Measurements from ENCODE around the gene ITGAX.
"Not testable (repeated sequence)": the region's sequence is repeated elsewhere in the genome, so short reads cannot be mapped to it uniquely, and the experiment has no call there.

ITGAX gene

DNA sequence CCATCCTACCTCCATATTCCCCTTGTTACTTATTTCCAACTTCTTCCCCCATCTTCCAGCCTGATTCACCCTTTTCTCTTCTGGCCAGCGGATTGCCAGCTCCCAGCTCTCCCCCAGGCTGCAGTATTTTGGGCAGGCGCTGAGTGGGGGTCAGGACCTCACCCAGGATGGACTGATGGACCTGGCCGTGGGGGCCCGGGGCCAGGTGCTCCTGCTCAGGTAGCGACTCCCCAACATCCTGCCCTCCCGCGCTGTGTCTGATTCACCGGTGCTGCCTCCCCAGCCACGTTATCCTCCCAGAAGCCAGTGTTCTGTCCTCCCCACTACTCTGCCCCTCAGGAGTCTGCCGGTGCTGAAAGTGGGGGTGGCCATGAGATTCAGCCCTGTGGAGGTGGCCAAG is 57.8 kb downstream of the ITGAX start:
- no peak for DNase-seq

GRCh38 chr16:31413381-31413780 is 58.4 kb downstream of the ITGAX start:
- no peak for DNase-seq

DNA sequence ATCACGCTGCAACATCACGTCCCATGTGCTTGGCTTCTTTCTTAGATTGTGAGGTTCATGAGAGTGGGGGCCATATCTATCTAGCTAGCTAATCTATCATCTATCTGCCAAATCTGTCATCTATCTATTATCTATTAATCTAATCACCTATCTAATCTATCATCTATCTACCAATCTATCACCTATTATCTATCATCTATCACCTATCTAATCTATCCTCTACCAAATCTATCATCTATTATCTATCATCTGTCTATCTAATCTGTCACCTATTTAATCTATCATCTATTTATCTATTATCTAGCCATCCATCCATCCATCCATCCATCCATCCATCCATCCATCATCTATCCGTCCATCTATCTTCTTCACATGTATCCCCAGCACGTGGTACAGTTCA is 59.0 kb downstream of the ITGAX start:
- DNase-seq: no peak

DNA sequence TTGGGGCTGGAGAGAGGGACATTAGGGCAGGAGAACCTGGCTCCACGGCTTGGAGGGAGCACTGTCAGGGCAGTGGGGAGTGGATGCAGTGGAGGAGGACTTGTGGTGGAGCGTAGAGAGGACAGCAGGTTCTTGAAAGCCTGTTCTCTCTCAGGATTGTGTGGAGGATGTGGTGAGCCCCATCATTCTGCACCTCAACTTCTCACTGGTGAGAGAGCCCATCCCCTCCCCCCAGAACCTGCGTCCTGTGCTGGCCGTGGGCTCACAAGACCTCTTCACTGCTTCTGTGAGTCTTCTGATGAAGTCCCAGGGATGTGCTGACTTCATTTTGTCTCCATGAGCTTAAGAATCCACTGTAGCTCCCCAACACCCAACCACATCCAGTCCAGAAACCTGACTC is 59.7 kb downstream of the ITGAX start:
- no peak for DNase-seq

GRCh38 chr16:31416371-31416770 is 61.4 kb downstream of the ITGAX start:
- no peak for DNase-seq

DNA sequence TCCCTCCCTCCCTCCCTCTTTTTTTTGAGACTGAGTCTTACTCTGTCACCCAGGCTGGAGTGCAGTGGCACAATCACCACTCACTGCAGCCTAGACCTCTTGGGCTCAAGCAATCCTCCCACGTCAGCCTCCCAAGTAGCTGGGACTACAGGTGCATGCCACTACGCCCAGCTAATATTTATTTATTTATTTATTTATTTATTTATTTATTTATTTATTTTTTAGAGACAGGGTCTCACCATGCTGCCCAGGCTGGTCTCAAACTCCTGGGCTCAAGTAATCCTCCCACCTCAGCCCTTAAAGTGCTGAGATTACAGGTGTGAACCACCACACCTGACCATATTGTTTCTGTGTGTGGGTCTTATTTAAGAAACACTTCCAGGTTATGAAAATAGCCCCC is 62.1 kb downstream of the ITGAX start:
- not testable (repeated sequence) for DNase-seq

- DNase-seq: no peak
Measured at GRCh38 chr16:31417916-31418315, 62.9 kb downstream of the ITGAX start.

DNA sequence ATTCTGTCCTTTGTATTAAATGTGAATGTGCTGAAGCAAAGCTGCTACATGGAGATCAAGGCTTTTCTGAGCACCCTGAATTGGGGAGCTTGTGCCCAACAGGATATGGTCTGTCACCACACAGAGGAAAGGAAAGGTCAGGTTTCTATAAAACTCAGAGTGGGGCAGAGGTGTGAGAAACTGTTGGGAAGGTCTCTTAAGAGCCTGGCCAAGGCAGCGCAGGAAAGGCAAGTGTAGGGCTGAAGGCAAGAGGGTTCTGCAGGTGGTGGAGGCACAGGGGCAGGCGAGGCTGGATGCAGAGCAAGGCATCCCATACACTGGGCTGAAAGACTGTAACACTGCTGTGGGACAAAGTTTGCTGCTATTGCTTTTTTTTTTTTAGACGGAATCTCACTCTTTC is 65.1 kb downstream of the ITGAX start:
- no peak for DNase-seq

- no peak for DNase-seq
Measured at GRCh38 chr16:31421587-31421986, 66.6 kb downstream of the ITGAX start.

GRCh38 chr16:31423241-31423640 is 68.3 kb downstream of the ITGAX start:
- no peak for DNase-seq

GRCh38 chr16:31423801-31424200 is 68.8 kb downstream of the ITGAX start:
- no peak for DNase-seq

DNA sequence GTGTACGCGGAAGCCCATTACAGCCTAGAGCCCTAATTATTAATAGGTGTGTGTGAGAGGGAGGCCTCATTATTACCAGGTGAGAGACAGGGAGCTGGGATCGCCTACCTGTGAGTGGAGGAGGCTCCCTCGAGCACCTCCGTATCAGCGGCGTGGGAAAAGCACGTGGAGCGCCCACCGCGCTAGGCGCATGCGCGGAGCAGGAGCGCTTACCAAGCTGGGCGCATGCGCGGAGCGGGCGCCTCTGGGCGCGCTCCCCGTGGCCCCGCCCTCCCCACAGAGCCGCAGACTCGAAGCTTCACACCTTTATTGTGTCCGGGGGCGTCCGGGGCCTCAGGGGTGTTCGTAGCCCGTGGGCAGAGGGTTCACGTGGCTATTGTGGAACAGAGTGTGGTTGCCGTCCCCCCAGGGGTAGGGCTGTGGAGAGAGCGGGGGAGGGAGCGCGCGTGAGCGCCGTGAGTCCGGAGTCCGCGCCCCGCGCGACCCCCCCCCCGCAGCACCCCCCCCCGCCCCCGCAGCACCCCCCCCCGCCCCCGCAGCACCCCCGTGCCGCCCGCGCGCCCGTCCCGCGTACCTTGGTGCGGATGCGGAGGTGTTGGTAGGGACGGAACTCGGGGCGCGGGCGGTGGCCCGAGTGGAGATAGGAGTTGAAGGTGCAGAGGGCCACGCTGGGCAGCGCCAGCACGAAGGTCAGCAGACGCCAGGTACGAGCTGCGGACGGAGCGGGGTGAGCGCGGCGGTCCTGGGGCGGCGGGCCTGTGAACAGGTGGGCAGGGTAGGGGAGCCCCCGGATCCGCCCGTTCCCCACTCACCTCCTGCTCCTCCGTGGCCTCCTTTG is 72.7 kb downstream of the ITGAX start:
- DNase-seq: peak; percentile 67

DNA sequence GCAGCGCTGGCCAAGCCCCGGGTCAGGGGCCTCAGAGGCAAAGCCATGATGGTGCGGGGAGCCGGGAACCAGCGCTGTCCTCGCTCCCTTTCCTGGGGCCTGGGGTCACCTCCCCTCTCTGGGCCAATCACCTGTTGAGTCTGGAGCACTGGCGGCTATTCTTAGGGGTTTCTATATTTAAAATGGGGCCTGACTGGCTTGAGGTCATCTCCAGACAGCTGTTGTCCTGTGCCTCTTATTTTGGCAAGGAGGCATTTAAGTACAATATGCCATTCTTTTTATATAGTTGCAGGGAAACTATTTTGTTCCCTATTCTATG is 73.3 kb downstream of the ITGAX start, which contains the start of gene COX6A2:
TSS of gene COX6A2 (minus strand) at position 82 of the 319 bp plus-strand sequence. CDS start at position 47, 35 bp downstream.
- DNase-seq: no peak

DNA sequence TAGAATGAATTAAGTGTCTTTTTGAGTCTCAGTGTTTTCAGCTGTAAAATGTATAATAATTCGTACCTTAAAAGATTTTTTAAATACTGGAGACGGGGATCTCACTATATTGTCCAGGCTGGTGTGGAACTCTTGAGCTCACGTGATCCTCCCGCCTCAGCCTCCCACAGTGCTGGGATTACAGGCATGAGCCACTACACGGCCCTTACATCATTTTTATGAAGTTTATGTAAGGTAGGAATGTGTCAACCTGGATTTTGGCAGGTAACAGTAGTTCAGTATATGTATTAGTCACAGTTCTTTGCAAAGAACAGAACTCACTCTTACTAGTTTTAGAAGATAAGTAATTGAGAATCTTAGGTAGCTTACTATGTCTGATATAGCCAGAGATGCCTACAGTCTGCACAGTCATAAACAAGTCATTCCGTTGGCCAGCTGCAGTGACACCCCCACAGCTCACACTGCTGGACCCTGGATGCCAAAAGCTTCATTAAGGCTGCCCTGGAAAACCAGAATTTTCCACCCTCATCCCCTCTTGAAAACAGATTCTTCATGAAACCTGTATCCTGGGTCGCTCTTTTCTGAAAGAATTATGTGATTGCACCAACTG is 73.8 kb downstream of the ITGAX start:
- no peak for DNase-seq

- no peak for DNase-seq
Measured at GRCh38 chr16:31429314-31429713, 74.3 kb downstream of the ITGAX start.

GRCh38 chr16:31429796-31430195 is 74.8 kb downstream of the ITGAX start:
- no peak for DNase-seq

GRCh38 chr16:31430380-31431052 is 75.5 kb downstream of the ITGAX start:
- no peak for DNase-seq
